Measurements from ENCODE around the gene PPP1R13L.

The PPP1R13L gene

GRCh38 chr19:45363861-45364459 lies 40.9 kb downstream of the PPP1R13L start:
- DNase-seq, result no peak

- DNase-seq, result no peak
These were observed 42.6 kb downstream of the PPP1R13L start for GRCh38 chr19:45362291-45362690.

- DNase-seq, result no peak
These were observed 43.3 kb downstream of the PPP1R13L start for GRCh38 chr19:45361608-45362007.

GRCh38 chr19:45358213-45358792 lies 46.6 kb downstream of the PPP1R13L start:
- DNase-seq, result no peak

- no peak for DNase-seq
These were observed 47.5 kb downstream of the PPP1R13L start for GRCh38 chr19:45357445-45357783.

GRCh38 chr19:45356760-45357444 lies 48.0 kb downstream of the PPP1R13L start:
- no peak for DNase-seq

GRCh38 chr19:45355910-45356309 lies 49.0 kb downstream of the PPP1R13L start:
- DNase-seq, result no peak

- DNase-seq, result no peak
These were observed 49.5 kb downstream of the PPP1R13L start for GRCh38 chr19:45355402-45355801.

- no peak for DNase-seq
These were observed 50.5 kb downstream of the PPP1R13L start for GRCh38 chr19:45354241-45354842.

GRCh38 chr19:45352914-45353796 lies 51.7 kb downstream of the PPP1R13L start:
- DNase-seq, result no peak

- no peak for DNase-seq
These were observed 52.4 kb downstream of the PPP1R13L start for GRCh38 chr19:45352471-45352870.

GRCh38 chr19:45352062-45352461 lies 52.8 kb downstream of the PPP1R13L start:
- no peak for DNase-seq

- DNase-seq, result no peak
These were observed 53.4 kb downstream of the PPP1R13L start for GRCh38 chr19:45351401-45351952.

- no peak for DNase-seq
These were observed 54.3 kb downstream of the PPP1R13L start for GRCh38 chr19:45350477-45351058.

- DNase-seq, result no peak
These were observed 55.4 kb downstream of the PPP1R13L start for GRCh38 chr19:45349430-45349941.

- no peak for DNase-seq
These were observed 55.8 kb downstream of the PPP1R13L start for GRCh38 chr19:45349126-45349415.

GRCh38 chr19:45348367-45349125 lies 56.3 kb downstream of the PPP1R13L start:
- DNase-seq, result no peak

- no peak for DNase-seq
These were observed 57.1 kb downstream of the PPP1R13L start for GRCh38 chr19:45347570-45348366.

GRCh38 chr19:45346449-45346848 lies 58.4 kb downstream of the PPP1R13L start:
- no peak for DNase-seq

GRCh38 chr19:45345506-45345860 lies 59.4 kb downstream of the PPP1R13L start:
- DNase-seq, result no peak
